ENCODE data around the gene EIF3D. TPM values are rescaled to one million over a fixed set of nuclear protein-coding genes. Genes with fewer than 3 reads are reported as not detected.

EIF3D gene
- total RNA-seq, 3 donors from 2014 or later = 375 to 392 (median 385) TPM

Other genes with a start within 250 kb of the EIF3D start
- gene MYH9, start 141.2 kb downstream of the EIF3D start, total RNA-seq = 100 to 1,000 TPM; 673 to 753 (median 716) TPM
- gene TXN2, start 47.5 kb downstream of the EIF3D start, total RNA-seq = 100 to 1,000 TPM; 108 to 114 (median 113) TPM
- gene FOXRED2, start 22.1 kb downstream of the EIF3D start, total RNA-seq = 10 to 100 TPM; 28.0 to 38.0 (median 36.5) TPM
- gene CACNG2, start 174.6 kb upstream of the EIF3D start, total RNA-seq = not detected
- 10 to 100 TPM; 19.5 to 25.5 (median 25.2) TPM for gene IFT27, start 247.0 kb upstream of the EIF3D start, total RNA-seq